Activated naive CD4-positive, alpha-beta T cell treated with Interleukin-2 at 50 U/mL for 16 hours (primary cell): ENCODE results near the gene KRTAP10-10.
"Not testable (repeated sequence)": the region's sequence is repeated elsewhere in the genome, so short reads cannot be mapped to it uniquely, and the experiment has no call there.

Source experiments
- DNase-seq: peaks from one replicate; pipeline ENCODE4 v3.0.0-alpha.2; 2020

Gene KRTAP10-10

GRCh38 chr21:44603109-44603875 lies 33.9 kb upstream of the KRTAP10-10 start:
- no peak for DNase-seq

- no peak for DNase-seq
Observed at GRCh38 chr21:44603911-44604310, 33.2 kb upstream of the KRTAP10-10 start.

GRCh38 chr21:44606495-44606894 lies 30.7 kb upstream of the KRTAP10-10 start:
- no peak for DNase-seq

- DNase-seq = no peak
Observed at GRCh38 chr21:44609193-44609592, 28.0 kb upstream of the KRTAP10-10 start.

- not testable (repeated sequence) for DNase-seq
Observed at GRCh38 chr21:44610157-44610843, 26.9 kb upstream of the KRTAP10-10 start.

GRCh38 chr21:44611551-44611950 lies 25.6 kb upstream of the KRTAP10-10 start:
- no peak for DNase-seq

- DNase-seq = no peak
Observed at GRCh38 chr21:44612029-44612486, 25.1 kb upstream of the KRTAP10-10 start, which contains the start of gene KRTAP10-8. TSS of gene KRTAP10-8 (plus strand) at chr21:44612079. CDS start at chr21:44612101, 22 bp downstream.

GRCh38 chr21:44612669-44613229 lies 24.4 kb upstream of the KRTAP10-10 start:
- DNase-seq = no peak

- no peak for DNase-seq
Observed at GRCh38 chr21:44613386-44614155, 23.6 kb upstream of the KRTAP10-10 start.

GRCh38 chr21:44614161-44614631 lies 23.0 kb upstream of the KRTAP10-10 start:
- DNase-seq = no peak

GRCh38 chr21:44614961-44615391 lies 22.2 kb upstream of the KRTAP10-10 start:
- no peak for DNase-seq

GRCh38 chr21:44615466-44615865 lies 21.7 kb upstream of the KRTAP10-10 start:
- no peak for DNase-seq

GRCh38 chr21:44615911-44616590 lies 21.1 kb upstream of the KRTAP10-10 start:
- no peak for DNase-seq

- no peak for DNase-seq
Observed at GRCh38 chr21:44616591-44616926, 20.6 kb upstream of the KRTAP10-10 start.

- DNase-seq = no peak
Observed at GRCh38 chr21:44617071-44617501, 20.1 kb upstream of the KRTAP10-10 start.

- DNase-seq = peak; percentile 5
Observed at GRCh38 chr21:44618504-44618903, 18.7 kb upstream of the KRTAP10-10 start.

- DNase-seq = peak; percentile 60
Observed at GRCh38 chr21:44618909-44619308, 18.2 kb upstream of the KRTAP10-10 start.

GRCh38 chr21:44619886-44620285 lies 17.3 kb upstream of the KRTAP10-10 start:
- no peak for DNase-seq

- no peak for DNase-seq
Observed at GRCh38 chr21:44623575-44623974, 13.6 kb upstream of the KRTAP10-10 start.

- no peak for DNase-seq
Observed at GRCh38 chr21:44625756-44626155, 11.4 kb upstream of the KRTAP10-10 start.

- no peak for DNase-seq
Observed at GRCh38 chr21:44626262-44626661, 10.9 kb upstream of the KRTAP10-10 start.

GRCh38 chr21:44626673-44627143 lies 10.4 kb upstream of the KRTAP10-10 start, which contains the start of gene KRTAP10-9:
TSS of gene KRTAP10-9 (plus strand) at chr21:44627093. CDS start at chr21:44627172, 79 bp downstream.
- no peak for DNase-seq
